ENCODE measurements around the gene DNAJC6.

Gene DNAJC6

DNA sequence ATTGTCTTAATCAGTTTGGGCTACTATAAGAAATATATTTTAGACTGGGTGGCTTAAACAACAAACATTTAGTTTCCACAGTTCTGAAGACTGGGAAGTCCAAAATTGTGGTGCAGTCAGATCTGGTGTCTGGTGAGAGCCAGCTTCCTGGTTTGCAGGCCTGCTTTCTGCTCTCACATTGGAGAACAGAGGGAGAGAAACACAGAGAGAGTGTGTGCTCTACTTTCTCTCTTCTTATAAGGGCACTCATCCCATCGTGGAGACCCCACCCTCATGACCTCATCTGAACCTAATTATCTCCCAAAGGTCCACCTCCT is 115.2 kb downstream of the DNAJC6 start:
- no peak for DNase-seq (ENCODE audit: insufficient read length)
- no peak for FAIRE-seq
- TF ChIP-seq POLR2A (IDR thresholded peaks at IDR 0.05; ENCODE audit: low read depth, low read length) (no peak), POLR2AphosphoS5 (IDR thresholded peaks at IDR 0.05; ENCODE audit: low read depth, low read length) (no peak), TAF1 (IDR thresholded peaks at IDR 0.05; ENCODE audit: borderline replicate concordance, low read depth, low read length) (no peak)

DNA sequence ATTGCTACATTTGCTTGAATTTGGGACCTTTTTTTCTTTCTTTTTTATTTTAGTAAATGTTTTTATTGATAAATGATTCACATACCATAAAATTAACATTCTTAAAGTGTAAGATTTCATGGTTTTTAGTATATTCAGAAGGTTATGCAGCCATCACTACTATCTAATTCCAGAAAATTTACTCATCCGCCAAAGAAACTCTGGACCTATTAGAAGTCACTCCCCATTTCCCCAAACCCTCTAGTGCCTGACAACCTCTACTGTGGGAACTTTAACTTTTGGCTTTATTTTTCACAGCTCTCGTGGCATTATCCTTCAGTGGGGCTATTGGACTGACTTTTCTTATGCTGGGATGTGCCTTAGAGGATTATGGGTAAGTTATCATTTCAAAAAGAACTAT is 115.7 kb downstream of the DNAJC6 start:
- TF ChIP-seq TAF1 (IDR thresholded peaks at IDR 0.05; ENCODE audit: borderline replicate concordance, low read depth, low read length) (no peak), POLR2A (IDR thresholded peaks at IDR 0.05; ENCODE audit: low read depth, low read length) (no peak), POLR2AphosphoS5 (IDR thresholded peaks at IDR 0.05; ENCODE audit: low read depth, low read length) (no peak)
- FAIRE-seq, result no peak
- DNase-seq (ENCODE audit: insufficient read length), result no peak

DNA sequence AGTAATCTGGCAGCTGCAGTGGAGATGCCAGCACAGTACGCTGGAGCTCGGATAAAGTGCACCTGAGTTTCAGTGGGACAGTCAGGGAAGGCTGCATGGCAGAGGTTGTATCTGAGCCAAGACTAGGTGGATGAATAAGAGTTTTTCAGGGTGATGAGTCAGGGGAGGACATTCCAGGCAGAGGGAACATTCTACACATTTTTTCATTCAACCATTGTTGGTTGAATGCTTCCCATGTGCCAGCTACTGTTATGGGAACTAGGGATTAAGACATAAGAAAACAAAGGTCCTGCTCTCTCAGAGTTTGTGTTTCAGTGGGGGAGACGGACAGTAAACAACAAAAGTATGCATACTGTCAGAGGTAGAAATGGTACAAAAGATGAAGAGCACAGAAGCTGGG is 116.4 kb downstream of the DNAJC6 start:
- DNase-seq (ENCODE audit: insufficient read length) (no peak), FAIRE-seq (no peak)
- TF ChIP-seq TAF1 (IDR thresholded peaks at IDR 0.05; ENCODE audit: borderline replicate concordance, low read depth, low read length), result no peak
- no peak for TF ChIP-seq POLR2AphosphoS5 (IDR thresholded peaks at IDR 0.05; ENCODE audit: low read depth, low read length)
- no peak for TF ChIP-seq POLR2A (IDR thresholded peaks at IDR 0.05; ENCODE audit: low read depth, low read length)

GRCh38 chr1:65429078-65429477 is 119.7 kb downstream of the DNAJC6 start:
- no peak for FAIRE-seq
- DNase-seq (ENCODE audit: insufficient read length), result no peak
- TF ChIP-seq POLR2AphosphoS5 (IDR thresholded peaks at IDR 0.05; ENCODE audit: low read depth, low read length) (no peak), POLR2A (IDR thresholded peaks at IDR 0.05; ENCODE audit: low read depth, low read length) (no peak), TAF1 (IDR thresholded peaks at IDR 0.05; ENCODE audit: borderline replicate concordance, low read depth, low read length) (no peak)

DNA sequence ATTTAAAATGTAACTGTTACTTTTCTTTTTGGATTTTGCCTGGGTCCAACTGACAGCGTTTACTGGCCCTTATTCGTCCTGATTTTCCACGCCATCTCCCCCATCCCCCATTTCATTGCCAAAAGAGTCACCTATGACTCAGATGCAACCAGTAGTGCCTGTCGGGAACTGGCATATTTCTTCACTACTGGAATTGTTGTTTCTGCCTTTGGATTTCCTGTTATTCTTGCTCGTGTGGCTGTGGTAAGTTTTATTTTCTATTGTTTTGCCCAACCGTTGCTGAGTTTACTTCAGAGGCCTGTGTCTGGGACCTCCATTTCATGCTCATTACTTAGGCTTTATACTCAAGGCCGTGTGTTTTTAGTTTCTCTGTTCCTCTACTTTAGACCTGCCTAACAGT is 120.5 kb downstream of the DNAJC6 start:
- FAIRE-seq (no peak), DNase-seq (ENCODE audit: insufficient read length) (no peak)
- TF ChIP-seq POLR2A (IDR thresholded peaks at IDR 0.05; ENCODE audit: low read depth, low read length) (no peak), TAF1 (IDR thresholded peaks at IDR 0.05; ENCODE audit: borderline replicate concordance, low read depth, low read length) (no peak)

DNA sequence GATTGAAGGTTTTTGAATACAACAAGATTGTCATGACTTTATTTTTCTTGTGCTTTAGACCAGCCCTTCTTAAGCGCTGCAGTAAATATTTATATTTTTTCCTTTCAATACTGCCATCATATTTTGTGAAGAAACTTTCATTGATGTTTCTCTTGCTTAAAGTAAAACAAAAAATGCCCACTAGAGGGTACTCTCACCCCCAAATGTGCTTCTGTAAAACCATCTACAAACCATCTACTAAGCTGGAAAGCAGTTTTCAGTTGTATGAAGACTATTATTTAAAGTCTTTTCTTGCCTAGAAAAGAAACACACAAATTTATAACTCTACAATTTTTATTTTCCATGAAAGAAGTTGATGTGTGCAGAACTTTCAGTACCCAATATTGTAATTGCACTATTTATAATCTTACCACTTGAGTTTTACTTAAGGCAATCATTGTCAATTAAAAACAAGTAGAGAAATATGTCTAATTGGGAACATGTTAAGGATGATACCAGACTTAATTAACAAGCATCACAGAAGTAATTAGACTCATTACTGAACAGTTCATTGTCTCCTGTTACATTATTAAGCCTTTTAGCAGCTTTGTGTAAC is 121.9 kb downstream of the DNAJC6 start:
- FAIRE-seq (no peak), DNase-seq (ENCODE audit: insufficient read length) (no peak)
- TF ChIP-seq TAF1 (IDR thresholded peaks at IDR 0.05; ENCODE audit: borderline replicate concordance, low read depth, low read length) (no peak), POLR2A (IDR thresholded peaks at IDR 0.05; ENCODE audit: low read depth, low read length) (no peak), POLR2AphosphoS5 (IDR thresholded peaks at IDR 0.05; ENCODE audit: low read depth, low read length) (no peak)

DNA sequence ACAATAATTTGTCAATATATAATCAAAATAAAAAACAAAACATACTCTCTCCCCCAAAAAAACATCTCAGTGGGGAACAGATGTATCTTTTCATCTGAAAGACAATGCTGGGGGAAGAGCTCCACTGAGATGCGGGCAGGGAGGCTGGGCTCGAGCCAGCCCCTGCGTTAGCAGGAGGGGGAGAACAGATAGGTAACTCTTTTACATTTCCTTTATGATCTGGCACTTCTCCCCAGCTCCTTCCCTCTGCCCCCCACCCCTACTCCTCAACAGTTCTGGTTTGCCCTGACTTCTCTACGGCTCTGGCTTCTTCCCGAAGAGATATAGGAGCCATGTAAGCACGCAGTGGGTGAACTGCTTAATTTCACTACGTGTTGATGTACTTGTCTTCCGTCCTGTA is 123.6 kb downstream of the DNAJC6 start:
- TF ChIP-seq POLR2A (IDR thresholded peaks at IDR 0.05; ENCODE audit: low read depth, low read length) (no peak), POLR2AphosphoS5 (IDR thresholded peaks at IDR 0.05; ENCODE audit: low read depth, low read length) (no peak), TAF1 (IDR thresholded peaks at IDR 0.05; ENCODE audit: borderline replicate concordance, low read depth, low read length) (no peak)
- DNase-seq (ENCODE audit: insufficient read length), result no peak
- FAIRE-seq, result no peak

DNA sequence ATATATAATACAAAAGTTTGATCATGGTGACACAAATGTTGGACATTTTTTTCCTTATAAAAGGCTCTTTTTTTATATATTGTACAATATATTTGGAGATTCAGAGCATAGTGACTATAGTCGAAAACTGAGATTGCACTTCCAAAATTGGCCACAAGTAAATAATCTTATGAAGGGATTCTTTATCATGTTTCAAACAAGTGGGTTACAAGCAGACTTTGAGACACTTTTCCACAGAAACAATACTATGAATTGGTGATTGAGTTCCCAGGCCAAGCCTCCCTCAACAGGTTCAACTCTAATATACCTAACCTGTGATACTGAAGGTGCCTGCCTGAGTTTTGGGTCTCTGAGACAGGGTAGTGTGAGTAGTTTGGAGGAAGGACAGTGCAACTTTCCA is 124.9 kb downstream of the DNAJC6 start:
- no peak for TF ChIP-seq POLR2AphosphoS5 (IDR thresholded peaks at IDR 0.05; ENCODE audit: low read depth, low read length)
- no peak for TF ChIP-seq POLR2A (IDR thresholded peaks at IDR 0.05; ENCODE audit: low read depth, low read length)
- TF ChIP-seq TAF1 (IDR thresholded peaks at IDR 0.05; ENCODE audit: borderline replicate concordance, low read depth, low read length), result no peak
- FAIRE-seq, result no peak
- no peak for DNase-seq (ENCODE audit: insufficient read length)

DNA sequence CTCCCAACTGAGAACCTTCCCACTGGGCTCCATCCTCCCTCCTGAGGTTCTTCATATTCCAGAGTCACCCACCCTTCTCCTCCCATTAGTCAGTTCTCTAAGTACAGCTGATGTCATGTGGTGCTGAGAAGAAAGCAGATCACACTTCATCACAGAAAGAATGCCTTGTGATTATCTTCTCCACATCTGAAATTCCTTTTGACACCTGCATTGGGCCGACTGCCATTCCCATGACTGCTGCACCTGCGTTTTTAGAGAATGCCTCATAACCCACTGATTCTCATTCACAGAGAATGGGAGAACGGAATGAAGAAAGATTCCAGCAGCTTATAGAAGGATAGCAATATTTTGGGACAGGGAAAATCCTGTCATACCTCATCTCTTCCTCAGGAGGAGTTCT is 125.4 kb downstream of the DNAJC6 start:
- DNase-seq (ENCODE audit: insufficient read length) (no peak), FAIRE-seq (no peak)

DNA sequence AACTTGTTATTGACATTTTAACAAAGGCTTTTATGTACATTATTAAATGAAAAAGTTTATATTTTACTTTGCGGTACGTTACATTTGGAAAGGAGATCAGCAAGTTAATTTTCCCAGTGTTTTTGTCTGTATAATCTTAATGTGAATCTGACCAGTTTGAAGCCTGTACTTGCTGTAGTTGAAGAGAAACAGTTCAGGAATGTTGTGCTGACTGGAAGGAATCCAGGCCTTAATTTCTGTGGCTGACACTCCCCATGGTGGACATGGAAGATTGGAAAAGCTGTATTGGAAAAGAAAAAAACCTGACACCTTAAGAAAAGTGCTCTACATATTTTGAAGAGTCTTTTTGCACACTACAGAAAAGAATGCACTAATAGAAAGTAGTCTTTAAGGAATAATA is 126.6 kb downstream of the DNAJC6 start:
- TF ChIP-seq TAF1 (IDR thresholded peaks at IDR 0.05; ENCODE audit: borderline replicate concordance, low read depth, low read length), result no peak
- no peak for TF ChIP-seq POLR2AphosphoS5 (IDR thresholded peaks at IDR 0.05; ENCODE audit: low read depth, low read length)
- TF ChIP-seq POLR2A (IDR thresholded peaks at IDR 0.05; ENCODE audit: low read depth, low read length), result no peak
- DNase-seq (ENCODE audit: insufficient read length), result no peak
- no peak for FAIRE-seq

More for the DNA sequence above, 125.4 kb downstream of the DNAJC6 start:
- TF ChIP-seq TAF1 (IDR thresholded peaks at IDR 0.05; ENCODE audit: borderline replicate concordance, low read depth, low read length) (no peak), POLR2A (IDR thresholded peaks at IDR 0.05; ENCODE audit: low read depth, low read length) (no peak), POLR2AphosphoS5 (IDR thresholded peaks at IDR 0.05; ENCODE audit: low read depth, low read length) (no peak)

DNA sequence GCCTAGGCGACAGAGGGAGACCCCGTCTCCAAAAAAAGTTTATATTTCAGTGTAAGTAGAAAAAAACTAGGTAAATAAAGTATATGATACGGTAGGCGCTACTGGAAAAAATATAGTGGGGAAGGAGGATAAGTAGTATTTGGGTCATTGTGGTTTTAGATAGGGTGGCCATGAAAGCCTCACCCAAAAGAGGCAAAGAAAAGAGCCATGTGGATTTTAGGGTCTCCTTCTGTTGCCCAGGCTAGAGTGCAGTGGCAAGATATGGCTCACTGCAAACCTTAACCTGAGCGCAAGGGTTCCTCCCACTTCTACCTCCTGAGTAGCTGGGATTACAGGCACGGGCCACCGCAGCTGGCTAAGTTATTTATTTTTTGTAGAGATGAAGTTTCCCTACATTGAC is 128.3 kb downstream of the DNAJC6 start:
- no peak for FAIRE-seq
- TF ChIP-seq POLR2A (IDR thresholded peaks at IDR 0.05; ENCODE audit: low read depth, low read length), result no peak
- TF ChIP-seq TAF1 (IDR thresholded peaks at IDR 0.05; ENCODE audit: borderline replicate concordance, low read depth, low read length), result no peak
- no peak for TF ChIP-seq POLR2AphosphoS5 (IDR thresholded peaks at IDR 0.05; ENCODE audit: low read depth, low read length)
- DNase-seq (ENCODE audit: insufficient read length), result no peak

DNA sequence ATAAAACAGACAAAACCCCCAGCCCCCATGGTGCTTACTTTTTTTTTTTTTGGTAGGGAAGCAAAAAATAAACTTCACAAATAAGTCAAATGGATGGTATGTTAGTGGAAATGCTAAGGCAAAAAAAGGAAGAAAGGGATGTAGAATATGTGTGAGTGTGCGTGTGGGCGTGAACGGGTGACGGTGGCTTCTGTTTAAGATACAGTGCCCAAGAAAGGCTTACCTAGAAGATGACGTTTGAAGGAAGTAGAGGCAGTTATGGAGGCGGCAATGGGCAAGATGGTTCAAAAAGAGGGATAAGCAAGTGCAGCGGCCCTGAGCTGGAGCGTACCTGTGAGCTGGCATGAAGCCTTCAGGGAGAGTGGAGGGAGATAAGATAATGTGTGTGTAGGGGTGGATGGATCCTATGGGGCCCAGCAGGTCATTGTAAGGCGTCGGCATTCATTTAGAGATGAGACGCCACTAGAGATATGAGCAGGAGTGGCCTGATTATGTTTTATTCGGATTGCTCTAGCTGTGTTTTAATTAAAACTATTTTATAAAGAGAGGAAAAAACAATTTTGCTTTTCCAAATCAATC is 131.1 kb downstream of the DNAJC6 start:
- TF ChIP-seq TAF1 (IDR thresholded peaks at IDR 0.05; ENCODE audit: borderline replicate concordance, low read depth, low read length) (no peak), POLR2AphosphoS5 (IDR thresholded peaks at IDR 0.05; ENCODE audit: low read depth, low read length) (no peak), POLR2A (IDR thresholded peaks at IDR 0.05; ENCODE audit: low read depth, low read length) (no peak)
- DNase-seq (ENCODE audit: insufficient read length), result no peak
- FAIRE-seq, result no peak
